HUDEP-2 (cell line): ENCODE data around the gene CACNA1E.

ENCODE experiments used
- DNase-seq, 76 experiments: peaks; one replicate each; lab custom pipeline; 2025; ENCODE audit not compliant: unreplicated experiment in 76 of 76; lab: John Stamatoyannopoulos, UW

CACNA1E gene

GRCh38 chr1:181483285-181484195, at the start of gene CACNA1E:
Gene CACNA1E, plus strand, starts transcription at chr1:181483517. Its CDS starts 228 bp downstream, at chr1:181483745.
- no peak for DNase-seq

GRCh38 chr1:181433931-181434330, 49.4 kb upstream of the CACNA1E start:
- DNase-seq: no peak

DNA sequence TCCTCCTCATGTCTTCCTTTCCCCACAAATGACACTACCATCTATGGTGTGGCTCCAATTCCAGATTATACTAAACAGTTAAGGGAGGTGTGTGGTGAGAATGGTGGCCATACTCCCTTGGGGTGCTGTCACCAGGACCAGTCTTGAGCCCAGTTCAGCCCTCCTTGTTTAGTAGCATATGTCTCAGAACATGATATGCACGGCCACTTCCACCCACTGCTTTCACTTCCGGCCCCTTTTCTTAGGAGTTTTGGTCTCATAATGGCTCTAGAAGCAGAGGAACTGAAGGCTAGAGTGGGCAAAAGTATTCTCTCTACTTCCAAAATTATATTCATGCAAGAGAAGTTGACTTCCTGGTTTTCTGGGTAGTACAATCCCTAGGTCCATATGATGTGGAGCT, 45.3 kb upstream of the CACNA1E start:
- no peak for DNase-seq

- DNase-seq: no peak
Observed at GRCh38 chr1:181440510-181440909, 42.8 kb upstream of the CACNA1E start.

- no peak for DNase-seq
Observed at GRCh38 chr1:181442181-181442525, 41.2 kb upstream of the CACNA1E start.

DNA sequence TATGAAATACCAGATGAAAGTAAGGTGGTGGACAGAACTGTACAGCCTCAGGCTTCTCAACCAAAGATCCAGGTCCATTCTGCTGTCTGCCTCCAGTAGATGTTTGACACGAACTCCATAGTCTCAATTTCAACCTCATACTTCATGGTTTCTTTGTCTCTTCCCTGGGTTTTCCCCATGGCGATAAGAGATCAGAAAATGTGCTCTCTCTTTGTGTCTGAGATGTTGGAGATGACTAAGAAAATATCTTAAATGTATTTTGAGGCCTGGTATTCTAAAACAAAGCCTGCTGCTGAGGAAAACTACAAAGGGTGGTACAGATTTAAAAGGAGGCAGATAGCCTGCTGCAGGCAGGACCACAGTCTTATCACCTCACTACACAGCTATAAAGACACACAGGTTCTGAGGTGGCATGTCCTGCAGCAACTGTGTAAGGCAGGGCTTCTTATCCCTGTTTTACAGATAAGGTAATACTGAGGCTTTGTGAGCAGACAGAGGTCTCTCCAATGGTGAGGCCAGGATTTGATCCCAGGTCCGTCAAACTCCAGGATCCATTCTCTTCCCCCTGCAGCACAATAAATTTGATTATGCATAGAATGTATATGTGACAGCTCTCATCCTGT, 40.0 kb upstream of the CACNA1E start:
- DNase-seq: no peak

GRCh38 chr1:181445436-181445835, 37.9 kb upstream of the CACNA1E start:
- DNase-seq: no peak

DNA sequence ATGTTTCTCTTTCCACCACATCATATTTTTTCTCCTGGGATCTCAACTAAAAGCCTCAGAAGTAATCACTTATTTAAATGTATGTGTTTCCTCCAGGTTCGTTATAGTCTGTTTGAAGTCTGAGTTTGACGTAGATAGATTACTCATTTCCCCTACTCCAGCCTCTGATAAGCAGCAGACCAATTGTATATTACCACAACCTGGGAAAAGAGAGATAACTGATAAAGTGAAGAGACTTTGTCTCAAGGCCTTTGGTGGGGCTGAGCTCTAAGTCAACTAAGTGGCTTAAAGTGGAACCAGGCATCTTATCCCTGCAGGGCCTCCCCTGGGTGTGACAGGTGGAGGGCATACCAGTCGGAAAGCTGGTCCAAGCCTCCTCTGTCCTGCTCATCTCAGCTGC, 34.9 kb upstream of the CACNA1E start:
- peak in 8 of 76 experiments; percentile 3 to 46 (median 13) for DNase-seq

DNA sequence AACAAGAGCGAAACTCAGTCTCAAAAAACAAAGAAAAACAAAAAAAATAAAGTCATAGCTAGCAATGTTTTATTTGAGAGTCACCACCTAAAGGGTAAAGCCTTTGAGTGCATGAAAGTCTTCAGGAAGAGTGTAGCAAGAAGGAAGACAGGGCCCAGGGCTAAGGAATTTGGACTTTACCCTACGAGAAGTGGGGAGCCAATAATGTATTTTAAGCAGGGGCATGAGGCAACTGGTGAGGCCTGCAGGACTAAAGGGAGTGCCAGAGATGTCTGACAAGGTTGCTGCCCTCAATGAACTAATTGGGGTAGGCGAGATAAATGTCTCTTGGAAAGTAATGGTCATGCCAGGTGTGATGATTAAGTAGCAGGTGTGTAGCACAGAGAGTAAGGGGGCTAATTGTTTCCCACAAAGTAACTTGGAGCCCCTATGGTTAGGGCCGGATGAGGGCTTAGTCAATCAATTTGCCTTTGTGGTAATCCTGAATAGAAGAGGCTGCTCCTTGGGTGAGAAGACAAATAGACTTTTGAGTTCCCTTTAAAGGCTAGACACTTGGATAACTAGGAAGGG, 31.6 kb upstream of the CACNA1E start:
- no peak for DNase-seq

GRCh38 chr1:181452746-181453145, 30.6 kb upstream of the CACNA1E start:
- no peak for DNase-seq

- no peak for DNase-seq
Observed at GRCh38 chr1:181453541-181454201, 29.6 kb upstream of the CACNA1E start.

- no peak for DNase-seq
Observed at GRCh38 chr1:181456551-181456950, 26.8 kb upstream of the CACNA1E start.

- no peak for DNase-seq
Observed at GRCh38 chr1:181458419-181458818, 24.9 kb upstream of the CACNA1E start.

DNA sequence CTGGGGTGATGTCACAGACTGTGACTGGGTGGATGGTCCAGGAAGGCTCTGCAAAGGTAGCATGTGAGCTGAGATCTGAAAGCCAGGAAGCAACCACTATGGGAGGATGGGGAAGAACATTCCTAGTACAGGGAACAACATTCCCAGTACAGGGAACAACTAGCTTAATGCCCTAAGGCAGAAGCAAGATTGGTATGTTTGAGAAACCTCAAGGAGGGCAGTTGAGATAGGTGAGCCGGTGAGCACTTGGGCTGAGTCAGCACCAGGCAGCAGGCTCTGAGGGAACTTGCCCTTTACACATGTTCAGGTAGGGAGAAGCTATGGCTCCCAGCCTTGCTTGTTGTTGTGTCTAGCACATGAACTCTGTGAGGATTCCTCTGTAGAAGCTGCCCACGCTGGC, 24.2 kb upstream of the CACNA1E start:
- DNase-seq: no peak

DNA sequence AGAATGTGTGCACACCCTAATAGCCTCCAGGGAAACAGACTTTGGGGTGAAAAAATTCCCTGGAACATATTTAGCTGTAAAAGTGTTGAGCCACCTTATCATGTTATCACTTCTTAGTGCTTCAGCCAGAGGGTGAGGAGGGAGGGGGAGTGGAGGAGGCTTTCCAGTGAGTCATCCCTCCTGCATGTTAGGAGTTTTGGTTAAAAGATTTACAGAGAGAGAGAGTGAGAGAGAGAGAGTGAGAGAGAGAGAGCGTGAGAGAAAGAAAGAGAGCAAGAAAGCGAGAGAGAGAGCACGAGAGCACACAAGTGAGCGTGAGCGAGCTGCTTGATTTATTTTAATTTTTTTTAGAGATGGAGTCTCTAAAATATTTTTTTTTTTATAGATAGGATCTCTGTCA, 13.5 kb upstream of the CACNA1E start:
- DNase-seq: peak in 5 of 76 experiments; percentile 2 to 19 (median 6)

DNA sequence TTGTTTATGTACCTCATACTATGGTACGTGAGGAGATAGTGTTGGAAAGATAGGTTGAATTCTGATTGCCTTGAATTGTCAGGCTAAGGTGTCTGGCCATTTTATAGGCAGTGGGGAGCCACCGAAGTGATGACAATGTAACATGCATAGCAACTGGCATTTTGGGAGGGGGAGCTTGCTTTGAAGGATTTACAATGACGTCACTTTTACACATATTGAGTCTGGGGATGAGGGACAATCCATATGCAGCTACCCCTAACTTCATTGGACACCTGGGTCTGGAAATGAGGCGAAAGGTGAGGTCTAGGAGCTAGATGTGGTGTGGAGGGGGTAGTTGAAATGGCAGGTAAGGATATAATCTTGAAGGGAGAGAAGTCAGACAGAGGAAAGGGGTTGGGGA, 7.7 kb upstream of the CACNA1E start:
- no peak for DNase-seq

GRCh38 chr1:181476581-181476980, 6.7 kb upstream of the CACNA1E start:
- no peak for DNase-seq

DNA sequence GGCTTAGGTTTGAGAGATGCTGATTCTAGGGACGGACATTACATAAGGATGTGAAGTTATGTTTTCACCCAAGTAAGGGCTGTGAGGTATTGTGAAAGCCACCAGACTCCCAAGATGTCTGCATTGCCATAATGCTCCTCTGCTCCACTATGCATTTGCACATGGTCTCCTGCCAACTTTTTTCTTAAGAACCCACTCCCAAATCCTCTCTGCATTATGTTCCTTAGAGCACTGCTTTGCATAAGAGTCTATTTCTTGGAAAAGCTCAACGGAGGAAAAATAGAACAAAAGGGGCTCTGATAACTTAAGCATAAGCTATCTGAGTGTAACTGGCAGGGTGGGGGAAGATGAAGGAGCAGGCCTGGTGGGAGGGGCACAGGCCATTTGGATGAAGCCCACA, 5.0 kb upstream of the CACNA1E start:
- no peak for DNase-seq

GRCh38 chr1:181479137-181479745, 4.1 kb upstream of the CACNA1E start:
- DNase-seq: peak in 28 of 76 experiments; percentile 1 to 55 (median 15)

GRCh38 chr1:181482001-181482430, 1.3 kb upstream of the CACNA1E start:
- no peak for DNase-seq
